Measurements from ENCODE around the gene BIRC6. TPM values are rescaled to one million over a fixed set of nuclear protein-coding genes. Genes with fewer than 3 reads are reported as not detected.

Gene BIRC6
- total RNA-seq, 2 experiments from 2014 or later: 95.0 to 103 TPM

DNA sequence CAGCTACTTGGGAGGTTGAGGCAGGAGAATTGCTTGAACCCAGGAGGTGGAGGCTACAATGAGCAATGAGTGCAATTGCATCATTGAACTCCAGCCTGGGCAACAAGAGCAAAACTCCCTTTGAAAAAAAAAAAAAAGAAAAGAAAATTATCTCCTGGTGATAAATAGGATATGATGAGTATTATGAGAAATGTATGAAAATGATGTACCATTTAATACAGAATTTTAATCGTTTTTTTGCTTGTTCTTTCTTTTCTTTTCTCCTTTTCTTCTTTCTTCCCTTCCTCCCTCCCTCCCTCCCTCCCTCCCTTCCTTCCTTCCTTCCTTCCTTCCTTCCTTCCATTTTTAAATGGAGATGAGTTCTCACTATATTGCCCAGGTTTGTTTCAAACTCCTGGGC lies 311.4 kb downstream of the BIRC6 start:
- CTCF ChIA-PET: no interaction called here
- no peak for DNase-seq
- Mint-ChIP-seq H3K4me1 (no peaks in the 10 kb centered on the region), H3K27me3 (no peaks in the 10 kb centered on the region), H3K36me3 (ENCODE audit: low read depth) (peaks cover 21% of the 10 kb centered on the region), H3K27ac (no peak overlapping the region), H3K4me3 (no peak overlapping the region), H3K9me3 (no peaks in the 10 kb centered on the region)
- POLR2A ChIA-PET: no interaction called here

Other genes with a start within 250 kb of the BIRC6 start
- gene SLC30A6, start 191.2 kb upstream of the BIRC6 start, total RNA-seq: 10 to 100 TPM; 25.6 to 26.6 TPM
- under 1 TPM; 0.08 to 0.30 TPM for gene NLRC4, start 92.1 kb upstream of the BIRC6 start, total RNA-seq
- gene YIPF4, start 79.1 kb upstream of the BIRC6 start, total RNA-seq: 10 to 100 TPM; 40.3 to 48.9 TPM

All from activated CD4-positive, alpha-beta memory T cell treated with anti-CD3 and anti-CD28 coated beads, Interleukin-2, amount 10 ng/mL, durations not matched to agents 7 days and 5 days (primary cell).